GM18519 (cell line): ENCODE data around the gene ARHGEF16.

Experiments
- ATAC-seq: cut with Tn5 transposase; IDR thresholded peaks from one replicate; pipeline ENCODE4 v1.9.1; 2021; ENCODE audit warnings: mild to moderate bottlenecking, moderate library complexity; ENCODE audit not compliant: unreplicated experiment, low FRiP score

The ARHGEF16 gene

GRCh38 chr1:3453891-3454810 lies at the start of gene ARHGEF16:
TSS of gene ARHGEF16 (plus strand) at chr1:3454665. CDS start at chr1:3463085, 8,420 bp downstream.
- ATAC-seq: no peak

GRCh38 chr1:3404801-3405200 lies 49.7 kb upstream of the ARHGEF16 start:
- no peak for ATAC-seq

DNA sequence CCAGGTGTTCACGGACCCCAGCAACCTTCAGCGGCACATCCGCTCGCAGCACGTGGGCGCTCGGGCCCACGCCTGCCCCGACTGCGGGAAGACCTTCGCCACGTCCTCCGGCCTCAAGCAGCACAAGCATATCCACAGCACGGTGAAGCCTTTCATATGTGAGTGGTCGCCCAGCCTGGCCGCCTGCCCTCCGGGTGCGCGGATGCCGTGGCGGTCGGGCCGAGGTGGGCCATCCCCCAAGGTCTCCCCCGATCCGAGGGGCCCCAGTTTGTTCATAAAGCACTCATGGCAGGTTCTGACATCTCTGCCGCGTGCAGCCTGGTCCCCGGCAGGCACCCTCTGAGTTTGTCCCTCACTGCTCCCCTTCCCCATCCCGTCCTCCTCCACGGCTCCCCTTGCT lies 49.0 kb upstream of the ARHGEF16 start:
- no peak for ATAC-seq

GRCh38 chr1:3405974-3406867 lies 48.2 kb upstream of the ARHGEF16 start:
- ATAC-seq: no peak

GRCh38 chr1:3407021-3407420 lies 47.4 kb upstream of the ARHGEF16 start:
- no peak for ATAC-seq

- ATAC-seq: no peak
Measured at GRCh38 chr1:3408751-3409266, 45.7 kb upstream of the ARHGEF16 start.

DNA sequence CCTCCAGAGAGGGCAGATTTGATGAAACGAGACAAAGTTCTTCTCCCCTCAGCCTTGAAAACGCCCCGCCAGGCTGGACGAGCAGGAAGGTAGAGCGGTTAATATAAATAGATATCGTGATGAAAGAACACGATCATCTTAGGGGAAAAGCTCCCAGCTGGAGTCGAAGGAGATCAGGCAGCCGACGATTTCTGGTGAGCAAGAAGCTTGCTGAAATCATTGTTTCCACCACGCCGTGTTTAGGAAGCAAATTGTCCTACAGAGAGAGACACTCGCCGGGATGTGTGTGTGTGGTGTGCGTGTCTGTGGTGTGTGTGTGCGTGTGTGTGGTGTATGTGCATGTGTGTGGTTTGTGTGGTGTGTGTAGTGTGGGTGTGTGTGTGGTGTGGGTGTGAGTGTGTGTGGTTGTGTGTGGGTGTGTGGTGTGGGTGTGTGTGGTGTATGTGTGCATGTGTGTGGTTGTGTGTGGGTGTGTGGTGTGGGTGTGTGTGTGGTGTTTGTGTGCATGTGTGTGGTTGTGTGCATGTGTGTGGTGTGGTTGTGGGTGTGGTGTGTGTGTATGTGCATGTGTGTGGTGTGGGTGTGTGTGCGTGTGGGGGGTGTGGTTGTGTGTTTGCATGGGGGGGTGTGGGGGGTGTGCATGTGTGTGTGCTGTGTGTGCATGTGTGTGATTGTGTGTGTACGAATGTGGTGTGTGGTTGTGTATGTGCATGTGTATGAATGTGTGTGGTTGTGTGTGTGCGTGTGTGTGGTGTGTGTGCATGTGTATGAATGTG lies 44.9 kb upstream of the ARHGEF16 start:
- ATAC-seq: no peak

- ATAC-seq: no peak
Measured at GRCh38 chr1:3410142-3410925, 44.1 kb upstream of the ARHGEF16 start.

DNA sequence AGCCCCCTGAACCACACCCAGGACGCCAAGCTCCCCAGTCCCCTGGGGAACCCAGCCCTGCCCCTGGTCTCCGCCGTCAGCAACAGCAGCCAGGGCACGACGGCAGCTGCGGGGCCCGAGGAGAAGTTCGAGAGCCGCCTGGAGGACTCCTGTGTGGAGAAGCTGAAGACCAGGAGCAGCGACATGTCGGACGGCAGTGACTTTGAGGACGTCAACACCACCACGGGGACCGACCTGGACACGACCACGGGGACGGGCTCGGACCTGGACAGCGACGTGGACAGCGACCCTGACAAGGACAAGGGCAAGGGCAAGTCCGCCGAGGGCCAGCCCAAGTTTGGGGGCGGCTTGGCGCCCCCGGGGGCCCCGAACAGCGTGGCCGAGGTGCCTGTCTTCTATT lies 42.7 kb upstream of the ARHGEF16 start:
- ATAC-seq: no peak

DNA sequence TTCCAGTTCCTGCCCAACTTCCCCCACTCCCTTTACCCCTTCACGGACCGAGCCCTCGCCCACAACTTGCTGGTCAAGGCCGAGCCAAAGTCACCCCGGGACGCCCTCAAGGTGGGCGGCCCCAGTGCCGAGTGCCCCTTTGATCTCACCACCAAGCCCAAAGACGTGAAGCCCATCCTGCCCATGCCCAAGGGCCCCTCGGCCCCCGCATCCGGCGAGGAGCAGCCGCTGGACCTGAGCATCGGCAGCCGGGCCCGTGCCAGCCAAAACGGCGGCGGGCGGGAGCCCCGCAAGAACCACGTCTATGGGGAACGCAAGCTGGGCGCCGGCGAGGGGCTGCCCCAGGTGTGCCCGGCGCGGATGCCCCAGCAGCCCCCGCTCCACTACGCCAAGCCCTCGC lies 42.1 kb upstream of the ARHGEF16 start:
- no peak for ATAC-seq

- ATAC-seq: no peak
Measured at GRCh38 chr1:3413975-3414710, 40.3 kb upstream of the ARHGEF16 start.

- ATAC-seq: no peak
Measured at GRCh38 chr1:3415260-3416090, 39.0 kb upstream of the ARHGEF16 start.

- no peak for ATAC-seq
Measured at GRCh38 chr1:3417082-3417739, 37.3 kb upstream of the ARHGEF16 start.

DNA sequence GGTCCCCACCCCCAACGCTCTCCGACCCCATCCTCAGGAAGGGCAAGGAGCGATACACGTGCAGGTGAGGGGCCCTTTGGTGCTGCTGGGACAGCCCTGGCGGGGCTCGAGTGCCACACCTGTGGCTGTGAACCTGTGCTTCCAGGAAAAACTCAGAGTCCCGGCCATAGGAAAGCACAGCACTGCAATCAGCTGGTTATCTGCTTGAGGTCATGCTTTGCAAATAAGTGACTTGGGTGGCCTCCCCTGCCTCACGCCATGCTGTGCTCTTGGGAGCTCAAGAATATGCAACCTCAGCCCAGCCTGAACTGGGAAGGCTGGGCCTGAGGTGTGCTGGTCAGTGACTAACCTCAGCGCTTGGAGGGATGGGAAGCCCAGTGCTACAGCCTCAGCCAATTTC lies 36.5 kb upstream of the ARHGEF16 start:
- ATAC-seq: no peak

- ATAC-seq: no peak
Measured at GRCh38 chr1:3418600-3418999, 35.9 kb upstream of the ARHGEF16 start.

DNA sequence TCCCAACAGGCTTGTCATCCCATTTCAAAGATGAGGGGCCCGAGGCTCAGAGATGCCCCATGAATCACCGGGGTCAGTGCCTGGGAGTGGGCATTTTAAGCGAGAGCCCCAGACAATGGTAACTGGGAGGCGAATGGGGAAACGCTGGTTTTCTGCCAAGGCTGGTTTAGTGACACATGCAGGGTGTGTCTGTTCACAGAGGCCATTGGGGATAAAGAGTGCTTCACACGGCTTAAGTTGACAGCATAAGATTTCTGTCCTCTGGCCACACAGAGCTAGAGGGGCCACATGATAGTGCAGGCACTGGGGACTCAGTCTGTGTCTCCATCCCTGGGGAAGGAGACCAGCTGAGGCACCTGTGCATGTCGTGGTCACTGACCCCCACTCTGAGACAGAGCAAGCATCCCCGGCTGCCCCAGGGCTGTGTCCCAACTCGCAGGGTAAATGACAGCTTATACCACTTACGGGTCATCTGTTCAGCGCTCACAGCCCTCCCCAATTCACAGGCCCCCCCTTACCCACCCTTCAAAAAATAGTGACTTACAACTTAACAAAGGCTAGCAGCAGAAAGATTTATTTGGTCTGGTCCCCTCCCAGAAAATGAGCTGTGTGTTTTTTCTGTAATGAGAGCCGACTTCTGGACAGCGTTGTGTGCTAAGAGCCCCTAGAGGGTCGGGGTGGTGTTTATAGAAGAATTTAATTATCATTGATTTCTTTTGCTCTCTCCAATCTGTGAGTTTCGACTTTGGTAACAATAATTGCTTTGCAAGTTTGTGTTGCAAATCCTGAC lies 34.9 kb upstream of the ARHGEF16 start:
- ATAC-seq: no peak
